ENCODE measurements around the gene SEPHS1. TPM values are rescaled to one million over a fixed set of nuclear protein-coding genes. Genes with fewer than 3 reads are reported as not detected.

The SEPHS1 gene
- total and polyA plus RNA-seq, 2 of the 8 experiments (the other 6 are each of a cell fraction or from before 2014, with no cell fraction given): 270 to 683 TPM

GRCh38 chr10:13317474-13317873, 30.6 kb downstream of the SEPHS1 start (continued):
- TF ChIP-seq CHD7 (IDR thresholded peaks at IDR 0.05; ENCODE audit: insufficient replicate concordance, low read length): no peak
- TF ChIP-seq SP4 (IDR thresholded peaks at IDR 0.05; ENCODE audit: low read length): no peak
- peak in 1 of 2 experiments; percentile 40; a peak in 1 of 3 replicates for TF ChIP-seq POLR2A (IDR thresholded peaks at IDR 0.05; ENCODE audit: control extremely low read depth in 1 of 2, low read depth in 2 of 2, low read length in 2 of 2)

Measured in H1 (cell line).